ENCODE data around the gene POLA1. TPM values are rescaled to one million over a fixed set of nuclear protein-coding genes. Genes with fewer than 3 reads are reported as not detected.

Gene POLA1
- total RNA-seq, 1 donor from 2014 or later: 76.5 TPM

DNA sequence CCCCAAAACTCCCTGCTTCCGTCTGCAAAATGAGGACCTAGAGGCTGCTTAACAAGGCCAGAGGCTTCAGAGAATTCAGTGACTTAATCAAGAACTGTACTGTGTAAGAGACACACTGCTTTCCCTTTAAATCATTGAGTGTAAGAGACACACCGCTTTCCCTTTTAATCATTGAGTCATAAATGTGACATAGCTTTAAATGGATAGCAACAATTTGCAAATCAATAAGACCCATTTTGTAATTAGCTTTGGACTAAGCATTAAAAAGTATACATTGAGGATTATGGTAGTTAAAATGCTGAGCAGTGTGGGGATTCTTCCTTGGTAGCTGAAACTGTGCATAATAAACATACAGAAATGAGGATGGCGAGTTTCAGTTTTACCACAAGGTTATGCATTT lies 290.2 kb downstream of the POLA1 start:
- TF ChIP-seq, protein P1, sequence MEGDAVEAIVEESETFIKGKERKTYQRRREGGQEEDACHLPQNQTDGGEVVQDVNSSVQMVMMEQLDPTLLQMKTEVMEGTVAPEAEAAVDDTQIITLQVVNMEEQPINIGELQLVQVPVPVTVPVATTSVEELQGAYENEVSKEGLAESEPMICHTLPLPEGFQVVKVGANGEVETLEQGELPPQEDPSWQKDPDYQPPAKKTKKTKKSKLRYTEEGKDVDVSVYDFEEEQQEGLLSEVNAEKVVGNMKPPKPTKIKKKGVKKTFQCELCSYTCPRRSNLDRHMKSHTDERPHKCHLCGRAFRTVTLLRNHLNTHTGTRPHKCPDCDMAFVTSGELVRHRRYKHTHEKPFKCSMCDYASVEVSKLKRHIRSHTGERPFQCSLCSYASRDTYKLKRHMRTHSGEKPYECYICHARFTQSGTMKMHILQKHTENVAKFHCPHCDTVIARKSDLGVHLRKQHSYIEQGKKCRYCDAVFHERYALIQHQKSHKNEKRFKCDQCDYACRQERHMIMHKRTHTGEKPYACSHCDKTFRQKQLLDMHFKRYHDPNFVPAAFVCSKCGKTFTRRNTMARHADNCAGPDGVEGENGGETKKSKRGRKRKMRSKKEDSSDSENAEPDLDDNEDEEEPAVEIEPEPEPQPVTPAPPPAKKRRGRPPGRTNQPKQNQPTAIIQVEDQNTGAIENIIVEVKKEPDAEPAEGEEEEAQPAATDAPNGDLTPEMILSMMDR (conservative IDR thresholded peaks at IDR 0.05): no peak
- Mint-ChIP-seq H3K4me3 (no peak overlapping the region), H3K9me3 (no peaks in the 10 kb centered on the region), H3K27ac (ENCODE audit: unreplicated experiment) (no peak overlapping the region), H3K36me3 (ENCODE audit: low read depth) (peaks cover 14% of the 10 kb centered on the region), H3K27me3 (ENCODE audit: low read depth) (no peaks in the 10 kb centered on the region), H3K4me1 (peaks cover 5% of the 10 kb centered on the region)
- no peak for DNase-seq (ENCODE audit: low read depth, low spot score)

DNA sequence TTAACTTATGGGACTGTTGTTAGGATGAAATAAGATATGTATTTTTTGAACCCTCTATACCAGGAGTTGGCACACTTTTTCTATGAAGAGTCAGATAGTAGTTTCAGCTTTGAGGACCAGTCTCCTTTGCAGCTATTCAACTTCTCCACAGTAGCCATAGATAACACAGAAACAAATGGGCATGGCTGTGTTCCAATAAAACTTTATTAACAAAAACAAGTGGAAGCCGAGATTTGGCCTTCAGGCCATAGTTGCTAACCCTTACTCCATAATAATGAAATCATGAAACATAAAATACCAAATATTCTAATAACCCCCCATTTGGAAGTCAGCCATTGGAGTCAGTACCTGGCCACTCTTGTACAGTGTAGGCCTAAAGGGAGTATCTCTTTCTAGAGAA lies 291.4 kb downstream of the POLA1 start:
- TF ChIP-seq, protein P1 (conservative IDR thresholded peaks at IDR 0.05): no peak
- H3K27ac Mint-ChIP-seq (ENCODE audit: unreplicated experiment): peak overlapping the region; percentile 19
- H3K36me3 Mint-ChIP-seq (ENCODE audit: low read depth): peaks cover 14% of the 10 kb centered on the region
- H3K27me3 Mint-ChIP-seq (ENCODE audit: low read depth): no peaks in the 10 kb centered on the region
- no peak overlapping the region for H3K4me3 Mint-ChIP-seq
- no peak for DNase-seq (ENCODE audit: low read depth, low spot score)
- H3K4me1 Mint-ChIP-seq: peaks cover 6% of the 10 kb centered on the region
- H3K9me3 Mint-ChIP-seq: no peaks in the 10 kb centered on the region

DNA sequence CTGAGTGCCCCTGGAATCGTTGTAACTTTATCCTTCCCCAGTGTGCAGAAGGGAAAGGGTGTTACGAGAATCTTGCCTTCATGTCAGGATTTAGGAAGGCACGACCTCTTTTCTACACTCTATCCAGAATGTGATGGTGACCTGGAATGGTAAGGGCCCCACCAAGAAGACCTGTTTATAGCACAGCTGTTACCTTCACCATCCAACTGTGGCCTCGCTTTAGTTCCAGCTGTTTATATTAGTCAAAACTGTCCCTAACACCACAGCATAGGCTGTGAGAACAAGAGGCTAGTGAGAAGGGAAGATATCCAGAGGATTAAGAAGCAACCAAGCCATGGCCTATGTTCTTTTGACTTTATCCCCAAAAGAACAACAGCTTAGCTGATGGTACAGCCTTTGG lies 294.0 kb downstream of the POLA1 start:
- Mint-ChIP-seq H3K4me3 (no peak overlapping the region), H3K36me3 (ENCODE audit: low read depth) (peaks cover 16% of the 10 kb centered on the region), H3K9me3 (no peaks in the 10 kb centered on the region), H3K4me1 (peaks cover 13% of the 10 kb centered on the region), H3K27ac (ENCODE audit: unreplicated experiment) (no peak overlapping the region), H3K27me3 (ENCODE audit: low read depth) (peaks cover under 1% of the 10 kb centered on the region)
- DNase-seq (ENCODE audit: low read depth, low spot score): no peak
- TF ChIP-seq, protein P1 (conservative IDR thresholded peaks at IDR 0.05): no peak

DNA sequence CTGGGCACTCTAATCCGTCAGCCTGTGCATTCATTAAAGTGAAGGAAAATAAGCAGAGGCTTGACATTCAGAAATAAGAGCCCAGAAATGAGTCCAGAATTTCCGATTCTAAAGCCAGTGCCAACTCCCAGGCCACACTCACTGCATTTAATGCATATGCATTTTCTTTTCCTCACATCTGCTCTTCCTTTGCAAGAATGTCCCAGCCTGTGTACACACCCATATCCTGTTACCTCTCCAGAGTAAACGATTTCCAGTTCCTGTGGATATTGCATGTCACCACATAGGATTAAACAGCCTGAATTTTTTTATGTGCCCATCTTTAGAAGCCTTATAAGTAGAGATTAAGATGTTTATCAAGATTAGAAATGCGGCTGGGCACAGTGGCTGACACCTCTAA lies 294.6 kb downstream of the POLA1 start:
- Mint-ChIP-seq H3K36me3 (ENCODE audit: low read depth) (peaks cover 19% of the 10 kb centered on the region), H3K27me3 (ENCODE audit: low read depth) (peaks cover 6% of the 10 kb centered on the region), H3K9me3 (no peaks in the 10 kb centered on the region), H3K4me1 (peaks cover 19% of the 10 kb centered on the region), H3K27ac (ENCODE audit: unreplicated experiment) (no peak overlapping the region), H3K4me3 (no peak overlapping the region)
- TF ChIP-seq, protein P1 (conservative IDR thresholded peaks at IDR 0.05): no peak
- no peak for DNase-seq (ENCODE audit: low read depth, low spot score)

DNA sequence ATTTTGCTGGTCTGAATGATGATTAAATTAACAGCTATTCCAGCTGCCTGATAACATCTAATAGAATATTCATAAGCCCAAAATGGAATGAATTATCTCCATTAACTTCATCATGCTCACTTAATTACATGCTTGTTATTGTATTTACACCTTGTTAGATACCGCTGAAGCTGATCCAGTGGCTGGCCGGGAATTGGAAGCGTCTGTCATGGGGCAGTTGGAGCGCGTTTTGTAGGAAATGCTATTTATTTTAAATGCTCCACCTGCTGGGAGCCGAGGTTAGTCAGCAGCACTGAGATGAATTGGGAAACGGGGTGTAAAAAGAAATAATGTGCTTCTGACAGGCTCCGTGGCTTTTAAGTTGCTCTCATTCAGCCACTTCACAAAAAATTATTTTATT lies 296.8 kb downstream of the POLA1 start:
- DNase-seq (ENCODE audit: low read depth, low spot score): no peak
- no peak overlapping the region for H3K4me3 Mint-ChIP-seq
- H3K27me3 Mint-ChIP-seq (ENCODE audit: low read depth): peaks cover 13% of the 10 kb centered on the region

More for the DNA sequence above, 296.8 kb downstream of the POLA1 start:
- Mint-ChIP-seq H3K36me3 (ENCODE audit: low read depth) (peaks cover 16% of the 10 kb centered on the region), H3K27ac (ENCODE audit: unreplicated experiment) (no peak overlapping the region), H3K4me1 (peaks cover 36% of the 10 kb centered on the region), H3K9me3 (no peaks in the 10 kb centered on the region)
- TF ChIP-seq, protein P1 (conservative IDR thresholded peaks at IDR 0.05): peak; percentile 34
